ENCODE data around the gene SYNE2.

DNA sequence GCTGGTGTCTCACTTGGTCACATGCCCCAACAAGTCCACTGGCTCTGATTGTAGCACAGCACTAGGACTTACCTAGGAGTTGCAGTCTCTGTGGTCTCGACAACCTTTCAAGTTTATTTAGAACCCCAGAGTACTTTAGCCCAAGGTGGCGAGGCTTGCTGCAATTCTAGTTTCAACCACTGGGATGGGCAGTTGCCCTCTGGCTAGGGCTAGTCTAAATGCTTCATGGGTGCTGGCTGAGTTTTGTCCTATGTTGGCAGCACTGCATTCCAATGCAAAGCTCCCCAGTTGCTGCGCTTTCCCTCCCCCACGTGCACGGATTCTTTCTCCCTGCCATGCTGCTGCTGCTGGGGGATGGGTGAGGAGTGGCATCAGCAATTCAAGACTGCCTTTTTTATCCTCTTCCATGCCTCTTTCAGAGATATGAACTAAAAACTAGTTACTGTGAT, 207.9 kb downstream of the SYNE2 start:
- TF ChIP-seq TAF1 (conservative IDR thresholded peaks at IDR 0.05) (no peak), SP1 (IDR thresholded peaks at IDR 0.05) (no peak), RAD21 (IDR thresholded peaks at IDR 0.05) (peak; percentile 88 to 89), FOXA1 (IDR thresholded peaks at IDR 0.05) (no peak), JUND (IDR thresholded peaks at IDR 0.05) (no peak), HNF4A (conservative IDR thresholded peaks at IDR 0.05) (no peak), EGR1 (IDR thresholded peaks at IDR 0.05; ENCODE audit: low read depth in 2 of 2) (no peak), GABPA (IDR thresholded peaks at IDR 0.05 in 1 of 2, conservative IDR thresholded peaks at IDR 0.05 in 1 of 2) (no peak)
- TF ChIP-seq, protein P1, sequence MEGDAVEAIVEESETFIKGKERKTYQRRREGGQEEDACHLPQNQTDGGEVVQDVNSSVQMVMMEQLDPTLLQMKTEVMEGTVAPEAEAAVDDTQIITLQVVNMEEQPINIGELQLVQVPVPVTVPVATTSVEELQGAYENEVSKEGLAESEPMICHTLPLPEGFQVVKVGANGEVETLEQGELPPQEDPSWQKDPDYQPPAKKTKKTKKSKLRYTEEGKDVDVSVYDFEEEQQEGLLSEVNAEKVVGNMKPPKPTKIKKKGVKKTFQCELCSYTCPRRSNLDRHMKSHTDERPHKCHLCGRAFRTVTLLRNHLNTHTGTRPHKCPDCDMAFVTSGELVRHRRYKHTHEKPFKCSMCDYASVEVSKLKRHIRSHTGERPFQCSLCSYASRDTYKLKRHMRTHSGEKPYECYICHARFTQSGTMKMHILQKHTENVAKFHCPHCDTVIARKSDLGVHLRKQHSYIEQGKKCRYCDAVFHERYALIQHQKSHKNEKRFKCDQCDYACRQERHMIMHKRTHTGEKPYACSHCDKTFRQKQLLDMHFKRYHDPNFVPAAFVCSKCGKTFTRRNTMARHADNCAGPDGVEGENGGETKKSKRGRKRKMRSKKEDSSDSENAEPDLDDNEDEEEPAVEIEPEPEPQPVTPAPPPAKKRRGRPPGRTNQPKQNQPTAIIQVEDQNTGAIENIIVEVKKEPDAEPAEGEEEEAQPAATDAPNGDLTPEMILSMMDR (IDR thresholded peaks at IDR 0.05; ENCODE audit: low read depth, low read length, missing input control) = peak; percentile 78
- TF ChIP-seq, protein P2, sequence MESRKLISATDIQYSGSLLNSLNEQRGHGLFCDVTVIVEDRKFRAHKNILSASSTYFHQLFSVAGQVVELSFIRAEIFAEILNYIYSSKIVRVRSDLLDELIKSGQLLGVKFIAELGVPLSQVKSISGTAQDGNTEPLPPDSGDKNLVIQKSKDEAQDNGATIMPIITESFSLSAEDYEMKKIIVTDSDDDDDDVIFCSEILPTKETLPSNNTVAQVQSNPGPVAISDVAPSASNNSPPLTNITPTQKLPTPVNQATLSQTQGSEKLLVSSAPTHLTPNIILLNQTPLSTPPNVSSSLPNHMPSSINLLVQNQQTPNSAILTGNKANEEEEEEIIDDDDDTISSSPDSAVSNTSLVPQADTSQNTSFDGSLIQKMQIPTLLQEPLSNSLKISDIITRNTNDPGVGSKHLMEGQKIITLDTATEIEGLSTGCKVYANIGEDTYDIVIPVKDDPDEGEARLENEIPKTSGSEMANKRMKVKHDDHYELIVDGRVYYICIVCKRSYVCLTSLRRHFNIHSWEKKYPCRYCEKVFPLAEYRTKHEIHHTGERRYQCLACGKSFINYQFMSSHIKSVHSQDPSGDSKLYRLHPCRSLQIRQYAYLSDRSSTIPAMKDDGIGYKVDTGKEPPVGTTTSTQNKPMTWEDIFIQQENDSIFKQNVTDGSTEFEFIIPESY (IDR thresholded peaks at IDR 0.05) = no peak
- TF ChIP-seq, protein P3, sequence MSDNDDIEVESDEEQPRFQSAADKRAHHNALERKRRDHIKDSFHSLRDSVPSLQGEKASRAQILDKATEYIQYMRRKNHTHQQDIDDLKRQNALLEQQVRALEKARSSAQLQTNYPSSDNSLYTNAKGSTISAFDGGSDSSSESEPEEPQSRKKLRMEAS (IDR thresholded peaks at IDR 0.05) = no peak
- TF ChIP-seq, protein P4, sequence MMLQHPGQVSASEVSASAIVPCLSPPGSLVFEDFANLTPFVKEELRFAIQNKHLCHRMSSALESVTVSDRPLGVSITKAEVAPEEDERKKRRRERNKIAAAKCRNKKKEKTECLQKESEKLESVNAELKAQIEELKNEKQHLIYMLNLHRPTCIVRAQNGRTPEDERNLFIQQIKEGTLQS (IDR thresholded peaks at IDR 0.05) = no peak
- TF ChIP-seq, protein P5, sequence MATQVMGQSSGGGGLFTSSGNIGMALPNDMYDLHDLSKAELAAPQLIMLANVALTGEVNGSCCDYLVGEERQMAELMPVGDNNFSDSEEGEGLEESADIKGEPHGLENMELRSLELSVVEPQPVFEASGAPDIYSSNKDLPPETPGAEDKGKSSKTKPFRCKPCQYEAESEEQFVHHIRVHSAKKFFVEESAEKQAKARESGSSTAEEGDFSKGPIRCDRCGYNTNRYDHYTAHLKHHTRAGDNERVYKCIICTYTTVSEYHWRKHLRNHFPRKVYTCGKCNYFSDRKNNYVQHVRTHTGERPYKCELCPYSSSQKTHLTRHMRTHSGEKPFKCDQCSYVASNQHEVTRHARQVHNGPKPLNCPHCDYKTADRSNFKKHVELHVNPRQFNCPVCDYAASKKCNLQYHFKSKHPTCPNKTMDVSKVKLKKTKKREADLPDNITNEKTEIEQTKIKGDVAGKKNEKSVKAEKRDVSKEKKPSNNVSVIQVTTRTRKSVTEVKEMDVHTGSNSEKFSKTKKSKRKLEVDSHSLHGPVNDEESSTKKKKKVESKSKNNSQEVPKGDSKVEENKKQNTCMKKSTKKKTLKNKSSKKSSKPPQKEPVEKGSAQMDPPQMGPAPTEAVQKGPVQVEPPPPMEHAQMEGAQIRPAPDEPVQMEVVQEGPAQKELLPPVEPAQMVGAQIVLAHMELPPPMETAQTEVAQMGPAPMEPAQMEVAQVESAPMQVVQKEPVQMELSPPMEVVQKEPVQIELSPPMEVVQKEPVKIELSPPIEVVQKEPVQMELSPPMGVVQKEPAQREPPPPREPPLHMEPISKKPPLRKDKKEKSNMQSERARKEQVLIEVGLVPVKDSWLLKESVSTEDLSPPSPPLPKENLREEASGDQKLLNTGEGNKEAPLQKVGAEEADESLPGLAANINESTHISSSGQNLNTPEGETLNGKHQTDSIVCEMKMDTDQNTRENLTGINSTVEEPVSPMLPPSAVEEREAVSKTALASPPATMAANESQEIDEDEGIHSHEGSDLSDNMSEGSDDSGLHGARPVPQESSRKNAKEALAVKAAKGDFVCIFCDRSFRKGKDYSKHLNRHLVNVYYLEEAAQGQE (IDR thresholded peaks at IDR 0.05) = no peak

Measured in liver (tissue), 3 donors.